HEK293 (cell line): ENCODE measurements around the gene INPPL1.

Source experiments
- CTCF ChIA-PET: fragments of 350-600 bp; formaldehyde crosslinking; extraction: SDS; loops from one replicate; lab custom pipeline; 2021; ENCODE audit warnings: antibody characterized with exemption; lab: Yijun Ruan, JAX
- POLR2A ChIA-PET: fragments of 300-600 bp; formaldehyde crosslinking; extraction: SDS; loops from one replicate; lab custom pipeline; 2020; ENCODE audit warnings: antibody characterized with exemption, inconsistent platforms; lab: Yijun Ruan, JAX
- H3K27ac ChIP-seq: fragments of 200-500 bp; sonication (Bioruptor generic); 2 replicates; pipeline ENCODE4 v1.5.1; 2014; ENCODE audit warnings: low read depth, low read length, control low read depth, inconsistent platforms; ENCODE audit errors: extremely low read depth
- H3K36me3 ChIP-seq, 2 experiments: fragments of 200-500 bp in 1 of 2; sonication (Bioruptor generic) in 1 of 2; 1 replicate in 1 of 2; 2 replicates in 1 of 2; pipeline ENCODE4 v1.5.1; 2014 to 2017; ENCODE audit warnings: inconsistent platforms in 2 of 2, low read length in 2 of 2; ENCODE audit not compliant: control insufficient read depth in 2 of 2, insufficient read depth in 1 of 2
- H3K4me1 ChIP-seq: fragments of 200-500 bp; sonication (Bioruptor generic); 2 replicates; pipeline ENCODE4 v1.5.1; 2014; ENCODE audit warnings: mild to moderate bottlenecking, low read length, inconsistent platforms; ENCODE audit not compliant: control insufficient read depth, insufficient read depth
- H3K4me3 ChIP-seq: 2 replicates; pipeline ENCODE4 v1.5.1; 2011; ENCODE audit warnings: low read depth, mild to moderate bottlenecking, control low read depth, low read length, moderate library complexity
- H3K9me3 ChIP-seq: fragments of 200-500 bp; sonication (Bioruptor generic); 2 replicates; pipeline ENCODE4 v1.5.1; 2014; ENCODE audit warnings: low read depth, low read length, inconsistent platforms; ENCODE audit not compliant: control insufficient read depth, insufficient read depth
- BCL11B ChIP-seq: fragments of 450-650 bp; formaldehyde crosslinking; IDR thresholded peaks from 2 replicates; pipeline ENCODE4 v1.5.1; 2016; ENCODE audit warnings: low read depth, missing biosample characterization, missing genetic modification characterization
- CTCF ChIP-seq: fragments of 450-650 bp; formaldehyde crosslinking; IDR thresholded peaks from 2 replicates; pipeline ENCODE4 v1.5.1; 2016; ENCODE audit warnings: missing biosample characterization, missing genetic modification characterization
- GLI2 ChIP-seq: fragments of 450-650 bp; formaldehyde crosslinking; IDR thresholded peaks from 2 replicates; pipeline ENCODE4; 2017; ENCODE audit warnings: missing biosample characterization, missing genetic modification characterization, low read depth, borderline replicate concordance
- GLIS1 ChIP-seq: fragments of 450-650 bp; formaldehyde crosslinking; IDR thresholded peaks from 2 replicates; pipeline ENCODE4 v1.5.1; 2016; ENCODE audit warnings: missing biosample characterization, missing genetic modification characterization
- KLF1 ChIP-seq: fragments of 450-650 bp; formaldehyde crosslinking; IDR thresholded peaks from 2 replicates; pipeline ENCODE4 v1.5.1; 2016; ENCODE audit warnings: missing biosample characterization, missing genetic modification characterization
- SP3 ChIP-seq: fragments of 450-650 bp; formaldehyde crosslinking; IDR thresholded peaks from 2 replicates; pipeline ENCODE4 v1.5.1; 2016; ENCODE audit warnings: missing biosample characterization, missing genetic modification characterization
- TRIM28 ChIP-seq: IDR thresholded peaks from 2 replicates; pipeline ENCODE4 v1.6.1; 2011; ENCODE audit warnings: low read length, control low read depth, borderline replicate concordance
- YY1 ChIP-seq: fragments of 450-650 bp; formaldehyde crosslinking; IDR thresholded peaks from 2 replicates; pipeline ENCODE4 v1.5.1; 2018; ENCODE audit warnings: missing biosample characterization, missing genetic modification characterization
- ZBTB21 ChIP-seq: fragments of 450-650 bp; formaldehyde crosslinking; IDR thresholded peaks from 2 replicates; pipeline ENCODE4 v1.5.1; 2017; ENCODE audit warnings: missing biosample characterization, missing genetic modification characterization
- ZBTB48 ChIP-seq: fragments of 450-650 bp; formaldehyde crosslinking; IDR thresholded peaks from 2 replicates; pipeline ENCODE4 v1.5.1; 2016; ENCODE audit warnings: missing biosample characterization, missing genetic modification characterization
- ZFP37 ChIP-seq: fragments of 450-650 bp; formaldehyde crosslinking; IDR thresholded peaks from 2 replicates; pipeline ENCODE4 v1.5.1; 2016; ENCODE audit warnings: missing biosample characterization, missing genetic modification characterization
- ZNF132 ChIP-seq: fragments of 450-650 bp; formaldehyde crosslinking; IDR thresholded peaks from 2 replicates; pipeline ENCODE4 v1.5.1; 2017; ENCODE audit warnings: missing biosample characterization, missing genetic modification characterization, borderline replicate concordance
- ZNF140 ChIP-seq: fragments of 450-650 bp; formaldehyde crosslinking; IDR thresholded peaks from 2 replicates; pipeline ENCODE4 v1.5.1; 2016; ENCODE audit warnings: missing biosample characterization, missing genetic modification characterization
- ZNF324 ChIP-seq: fragments of 450-650 bp; formaldehyde crosslinking; IDR thresholded peaks from 2 replicates; pipeline ENCODE4 v1.5.1; 2016; ENCODE audit warnings: missing biosample characterization, missing genetic modification characterization
- ZNF426 ChIP-seq: fragments of 450-650 bp; formaldehyde crosslinking; IDR thresholded peaks from 2 replicates; pipeline ENCODE4 v1.5.1; 2017; ENCODE audit warnings: missing biosample characterization, missing genetic modification characterization, mild to moderate bottlenecking, inconsistent platforms, moderate library complexity
- ZNF596 ChIP-seq: fragments of 450-650 bp; IDR thresholded peaks from 2 replicates; pipeline ENCODE4 v1.5.0; 2018; ENCODE audit warnings: missing biosample characterization, mild to moderate bottlenecking, missing genetic modification characterization, moderate library complexity
- ZNF785 ChIP-seq: fragments of 450-650 bp; formaldehyde crosslinking; IDR thresholded peaks from 2 replicates; pipeline ENCODE4 v1.5.1; 2016; ENCODE audit warnings: missing biosample characterization, missing genetic modification characterization

The INPPL1 gene

GRCh38 chr11:72237112-72237931, 12.8 kb downstream of the INPPL1 start:
- Histone ChIP-seq H3K36me3 (peaks cover 0 to 64% of the 10 kb centered on the region in 2 experiments; a peak in 2 of 3 replicates), H3K27ac (no peak overlapping the region), H3K4me3 (no peak overlapping the region), H3K4me1 (no peaks in the 10 kb centered on the region), H3K9me3 (no peaks in the 10 kb centered on the region)
- ChIA-PET CTCF (interaction anchor here (0.6 to 3.5 kb wide), 15 partner anchors 9 to 212 kb away, joined by 3 to 26 read pairs (median 4); partner anchors contain the start of gene INPPL1), POLR2A (interaction anchor here (0.9 to 4.5 kb wide), 4 partner anchors 11 to 194 kb away, joined by 3 to 42 read pairs (median 4); partner anchors contain the start of gene INPPL1)
- no peak for TF ChIP-seq ZBTB21 (tag by site-specific recombination)
- TF ChIP-seq GLIS1 = peak; percentile 24; the same call in 1 of the 2 replicates

- Histone ChIP-seq H3K36me3 (peaks cover 0 to 57% of the 10 kb centered on the region in 2 experiments; a peak in 2 of 3 replicates), H3K4me3 (no peak overlapping the region), H3K4me1 (no peaks in the 10 kb centered on the region)
- CTCF ChIA-PET = interaction anchor here (0.6 to 3.5 kb wide), 14 partner anchors 10 to 213 kb away, joined by 3 to 26 read pairs (median 4); partner anchors contain the start of gene INPPL1
- TF ChIP-seq ZBTB48 (tag by site-specific recombination) (no peak), ZNF324 (tag by site-specific recombination) (no peak), ZNF132 (tag by site-specific recombination) (no peak), CTCF (tag by site-specific recombination) (peak; percentile 30; the same call in 1 of the 2 replicates), SP3 (no peak), ZNF785 (tag by site-specific recombination) (peak; percentile 94), YY1 (tag by site-specific recombination) (no peak), ZNF426 (tag by site-specific recombination) (no peak), TRIM28 (no peak), KLF1 (tag by site-specific recombination) (peak; percentile 77), ZNF140 (tag by site-specific recombination) (no peak), ZFP37 (tag by site-specific recombination) (no peak)
- TF ChIP-seq, all 188 proteins: peak for 3
- no peaks in the 10 kb centered on the region for H3K9me3 ChIP-seq
- POLR2A ChIA-PET = interaction anchor here (0.6 to 4.5 kb wide), 4 partner anchors 12 to 193 kb away, joined by 3 to 42 read pairs (median 4); partner anchors contain the start of gene INPPL1
- no peak overlapping the region for H3K27ac ChIP-seq
Measured at GRCh38 chr11:72238040-72238450, 13.5 kb downstream of the INPPL1 start.

GRCh38 chr11:72238492-72239312, 14.1 kb downstream of the INPPL1 start:
- ChIA-PET CTCF (interaction anchor here (0.5 to 3.5 kb wide), 15 partner anchors 9 to 406 kb away, joined by 3 to 26 read pairs (median 4); partner anchors contain the start of gene INPPL1), POLR2A (interaction anchor here (0.6 to 4.5 kb wide), 5 partner anchors 12 to 193 kb away, joined by 3 to 42 read pairs (median 4); partner anchors contain the start of gene INPPL1)
- H3K27ac ChIP-seq = no peak overlapping the region

More at GRCh38 chr11:72238492-72239312, 14.1 kb downstream of the INPPL1 start:
- Histone ChIP-seq H3K36me3 (peaks cover 0 to 50% of the 10 kb centered on the region in 2 experiments; a peak in 2 of 3 replicates), H3K4me1 (no peaks in the 10 kb centered on the region), H3K9me3 (no peaks in the 10 kb centered on the region), H3K4me3 (no peak overlapping the region)
- TF ChIP-seq BCL11B (tag by site-specific recombination) (no peak), GLI2 (tag by site-specific recombination) (no peak), ZNF596 (tag by site-specific recombination) (no peak)
